Cerebellar nuclear complex (tissue), 1 donor: Measurements from ENCODE around the gene TTC12.
"Not testable (repeated sequence)": the region's sequence is repeated elsewhere in the genome, so short reads cannot be mapped to it uniquely, and the experiment has no call there.

Experiments
- DNase-seq, 2 experiments: peaks; one replicate each; lab custom pipeline; 2025; lab: John Stamatoyannopoulos, UW

Gene TTC12

GRCh38 chr11:113283881-113284280 is 30.5 kb upstream of the TTC12 start:
- no peak for DNase-seq

DNA sequence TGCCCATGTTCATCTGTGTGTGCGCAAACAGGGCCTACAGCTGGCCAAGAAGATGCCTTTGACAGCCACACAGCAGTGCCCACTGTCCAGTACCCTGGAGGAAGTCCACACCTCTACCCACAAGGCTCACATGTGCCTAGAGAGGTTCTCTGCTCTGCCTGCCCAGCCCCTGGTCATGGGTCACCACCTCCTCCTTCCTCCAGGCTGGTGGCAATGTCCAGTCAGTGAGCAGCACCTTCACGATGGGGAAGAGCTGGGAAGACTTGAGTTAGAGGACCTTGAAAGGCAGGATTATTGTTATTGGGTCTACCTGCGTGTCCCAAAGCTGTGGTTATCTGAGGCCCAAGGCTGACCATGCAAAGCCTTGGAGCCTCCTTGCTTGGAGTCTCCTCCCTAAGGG is 28.4 kb upstream of the TTC12 start:
- no peak for DNase-seq

DNA sequence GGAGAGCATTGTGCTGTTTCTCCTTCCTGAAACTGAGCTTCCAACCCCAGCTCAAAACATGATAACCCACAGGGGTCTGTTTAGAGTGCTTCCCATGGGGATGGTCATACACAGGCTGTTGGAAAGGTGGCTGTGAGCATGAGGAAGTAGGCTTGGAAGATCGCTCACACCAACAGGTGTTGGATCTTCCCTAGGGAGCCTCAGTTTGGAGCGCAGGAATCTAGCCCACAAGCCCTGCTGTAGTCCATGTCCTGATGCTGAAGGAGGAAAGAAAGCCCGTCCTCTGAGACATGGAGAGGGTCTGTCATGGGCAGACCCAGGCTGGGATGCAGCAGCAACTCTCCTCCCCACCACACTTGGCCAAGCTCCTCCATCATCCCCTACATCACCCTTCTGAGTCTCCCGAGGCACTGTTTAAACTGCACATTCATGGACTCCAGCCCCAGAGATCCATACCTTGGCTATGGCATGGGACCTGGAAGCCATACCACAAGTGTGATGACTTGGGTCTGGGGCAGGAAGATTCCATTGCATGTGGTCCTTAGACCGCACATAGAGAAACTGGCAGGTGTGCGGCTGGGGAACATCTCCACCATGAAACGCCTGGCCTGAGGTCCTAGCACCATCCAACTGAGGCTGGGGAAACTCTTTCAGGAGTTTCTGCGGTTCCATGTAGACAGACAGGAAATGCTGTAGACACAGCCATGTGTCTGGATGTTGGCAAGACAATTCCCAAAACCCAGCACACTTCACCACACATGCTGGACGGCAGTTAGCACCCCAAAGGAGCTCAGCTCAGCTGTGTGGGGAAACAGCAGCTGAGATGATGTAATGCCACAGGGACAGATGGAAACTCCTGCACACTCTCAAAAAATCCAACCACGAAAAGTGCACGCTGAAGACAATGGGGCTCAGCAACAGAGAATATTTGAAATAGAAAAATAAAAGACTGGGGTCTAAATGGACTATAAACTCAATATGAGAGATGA is 27.6 kb upstream of the TTC12 start:
- no peak for DNase-seq

DNA sequence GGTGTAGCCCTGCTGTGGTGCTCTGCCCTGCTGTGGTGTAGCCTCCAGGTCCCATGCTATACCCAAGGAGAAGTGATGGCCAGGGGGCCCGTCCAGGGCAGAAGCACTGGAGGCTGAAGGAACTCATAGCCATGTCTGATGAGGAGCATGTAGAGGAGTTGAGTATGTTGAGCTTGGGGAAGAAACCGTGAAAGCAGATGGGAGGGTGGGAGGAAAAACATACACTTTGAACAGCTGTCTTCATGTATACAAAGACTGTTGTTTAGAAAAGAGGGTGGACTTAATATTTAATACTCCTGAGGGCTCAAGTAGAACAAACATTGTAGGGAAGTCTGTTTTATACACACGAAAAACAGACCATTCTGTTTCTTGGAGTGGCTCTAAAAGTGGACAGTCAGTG is 26.6 kb upstream of the TTC12 start:
- no peak for DNase-seq

DNA sequence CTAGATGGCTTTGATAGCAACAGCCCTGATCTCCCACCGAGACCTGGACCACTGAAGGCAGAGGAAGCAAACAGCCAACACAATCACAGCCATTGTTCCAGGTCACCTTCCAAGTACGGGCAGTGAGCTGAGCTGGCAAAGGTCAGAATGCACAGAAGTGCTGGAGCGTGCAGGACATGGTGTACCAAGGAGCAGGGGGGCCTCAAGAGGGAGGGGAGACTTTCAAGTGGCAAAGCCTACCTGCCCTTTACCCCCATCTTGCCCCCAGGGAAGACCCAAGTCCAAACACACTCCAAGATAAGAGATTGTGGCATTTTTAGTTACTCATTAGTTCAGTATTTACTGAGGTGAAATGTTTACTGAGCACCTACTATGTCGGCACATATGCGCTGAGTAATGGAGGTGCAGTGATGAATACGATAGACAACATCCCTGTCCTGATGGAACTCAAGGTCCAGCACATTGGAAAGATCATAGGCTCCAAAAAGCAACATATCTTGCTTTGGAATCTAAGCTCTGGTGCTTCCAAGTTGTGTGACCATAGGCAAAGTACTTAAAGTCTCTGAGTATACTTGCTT is 26.0 kb upstream of the TTC12 start:
- DNase-seq: no peak

DNA sequence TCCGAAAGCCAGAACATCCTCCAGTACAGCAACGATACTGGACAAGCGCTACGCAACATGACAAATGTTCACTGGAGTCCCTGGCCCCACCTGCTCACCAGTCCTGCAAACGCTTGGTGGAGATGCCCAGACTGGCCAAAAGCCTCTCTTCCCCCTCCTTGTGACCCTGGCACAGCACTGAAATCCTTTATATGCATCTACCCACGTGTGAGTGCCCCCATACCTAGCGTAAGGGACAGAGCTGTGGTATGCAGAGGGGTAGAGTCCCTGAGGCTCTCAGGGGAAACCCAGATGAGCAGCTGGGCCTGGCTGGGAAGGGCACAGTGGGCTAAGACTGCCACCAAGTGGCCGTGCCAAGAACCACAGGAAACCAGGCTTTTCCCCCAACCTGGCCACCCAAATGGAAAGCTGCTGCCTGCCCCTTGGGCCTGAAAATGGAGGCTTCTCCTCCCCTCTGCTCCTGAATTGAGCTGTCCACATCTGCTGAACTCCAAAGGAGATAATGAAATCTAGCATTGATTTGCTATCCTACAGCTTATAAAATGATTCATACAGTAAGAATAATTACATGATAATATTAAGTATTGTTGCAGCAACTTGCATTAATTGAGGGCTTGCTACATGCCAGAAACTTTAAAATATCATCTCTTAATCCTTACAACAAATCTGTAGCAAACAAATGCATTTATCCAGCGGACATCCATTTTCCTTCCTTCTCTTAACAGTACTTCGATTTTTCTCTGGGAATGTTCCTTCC is 24.8 kb upstream of the TTC12 start:
- no peak for DNase-seq

DNA sequence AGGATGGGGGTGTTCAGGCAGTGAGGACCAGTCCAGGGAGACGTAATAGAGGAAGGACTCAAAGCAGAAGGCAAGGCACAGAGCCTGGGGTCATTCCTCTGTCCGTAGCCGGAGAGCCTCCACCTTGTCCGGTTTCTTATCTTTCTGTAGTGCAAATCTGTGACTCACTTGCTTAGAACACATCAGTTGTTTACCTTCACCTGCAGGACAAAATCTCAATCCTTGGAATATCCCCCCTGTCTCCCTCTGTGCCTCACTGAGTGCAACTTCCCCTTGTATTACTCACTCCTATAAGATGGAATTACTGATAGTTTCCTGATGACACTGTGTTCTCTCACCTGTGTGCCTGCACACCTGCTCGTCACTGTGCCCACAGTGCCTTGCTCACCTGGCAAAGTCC is 20.4 kb upstream of the TTC12 start:
- DNase-seq: no peak

- no peak for DNase-seq
Observed at GRCh38 chr11:113295993-113296392, 18.4 kb upstream of the TTC12 start.

- no peak for DNase-seq
Observed at GRCh38 chr11:113296447-113297205, 17.8 kb upstream of the TTC12 start.

- DNase-seq: not testable (repeated sequence)
Observed at GRCh38 chr11:113298496-113298895, 15.9 kb upstream of the TTC12 start.

DNA sequence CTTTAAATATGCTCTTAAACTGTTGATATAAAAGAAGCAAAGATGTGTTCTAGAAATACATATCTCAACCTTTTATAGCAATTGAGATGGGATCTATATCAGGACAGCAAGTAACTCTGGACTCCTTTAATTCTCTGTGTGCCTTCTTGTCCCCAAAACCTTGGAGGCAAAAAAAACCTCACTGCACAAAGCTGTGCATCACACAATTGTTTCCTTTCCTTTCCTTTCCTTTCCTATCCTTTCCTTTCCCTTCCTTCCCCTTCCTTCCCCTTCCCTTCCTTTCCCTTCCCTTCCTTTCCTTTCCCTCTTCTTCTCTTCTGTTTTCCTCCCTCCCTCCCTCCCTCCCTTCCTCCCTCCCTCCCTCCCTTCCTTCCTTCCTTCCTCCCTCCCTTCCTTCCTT is 9.5 kb upstream of the TTC12 start:
- DNase-seq: no peak

DNA sequence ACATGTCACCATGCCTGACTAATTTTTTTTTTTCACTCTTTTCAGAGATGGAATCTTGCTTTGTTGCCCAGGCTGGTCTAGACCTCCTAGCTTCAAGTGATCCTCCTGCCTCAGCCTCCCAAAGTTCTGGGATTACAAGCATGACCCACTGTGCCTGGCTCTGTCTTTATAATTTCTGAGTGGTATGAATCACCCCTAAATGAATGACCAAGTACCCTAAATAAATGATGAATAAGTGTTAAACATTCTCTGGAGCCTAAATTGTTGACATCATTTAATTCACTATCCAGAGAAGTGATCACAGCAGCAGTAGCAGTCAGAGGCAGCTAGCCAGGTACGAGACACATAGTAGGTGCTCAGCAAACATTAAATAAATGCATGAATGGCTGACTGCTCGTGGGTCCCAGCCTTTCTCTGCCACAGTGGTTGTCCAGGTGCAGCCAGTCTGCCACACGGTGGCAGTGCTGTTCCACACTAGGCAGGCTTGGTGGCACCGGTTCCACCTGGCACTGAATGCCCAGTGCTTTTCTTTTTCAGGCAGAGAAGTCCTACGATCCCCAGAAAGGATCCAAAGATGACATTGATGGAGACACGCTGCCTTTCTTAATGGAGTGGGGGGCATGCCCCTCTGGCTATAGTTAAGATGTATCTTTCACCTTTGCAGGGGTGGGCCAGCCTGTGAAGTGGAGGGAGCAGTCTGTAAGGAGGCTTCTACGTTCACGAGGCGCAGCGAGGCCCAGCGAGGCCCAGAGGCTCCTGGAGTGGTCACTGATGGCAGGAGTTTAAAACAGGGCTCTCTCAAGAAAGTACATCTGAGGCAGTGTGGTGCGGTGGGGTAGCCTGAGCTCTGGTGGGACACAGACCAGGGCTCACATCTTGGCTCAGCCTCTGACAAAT is 8.7 kb upstream of the TTC12 start:
- DNase-seq: peak; percentile 21 to 54

GRCh38 chr11:113308601-113309000 is 5.8 kb upstream of the TTC12 start:
- DNase-seq: no peak

DNA sequence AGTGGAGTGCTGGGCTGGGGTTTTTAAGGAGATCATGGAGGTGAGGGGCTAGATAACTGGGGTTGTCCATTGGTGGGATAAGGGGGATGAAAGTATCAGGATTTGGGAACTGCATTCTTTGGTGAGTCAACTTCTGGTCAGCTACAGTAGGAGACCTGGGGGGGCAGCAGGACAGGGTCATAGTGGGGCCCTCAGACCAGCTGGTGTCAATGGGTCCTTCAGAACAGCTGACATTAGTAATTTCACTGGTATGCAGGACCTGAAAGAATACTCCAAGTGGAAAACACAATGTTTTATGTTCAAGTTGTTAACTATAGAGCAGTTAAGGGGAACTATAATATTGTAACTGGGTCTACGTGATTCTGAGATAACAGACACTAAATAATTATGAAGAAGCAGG is 2.8 kb upstream of the TTC12 start:
- no peak for DNase-seq

- DNase-seq: no peak
Observed at GRCh38 chr11:113313601-113314000, 782 bp upstream of the TTC12 start.

GRCh38 chr11:113314065-113314388 is 356 bp upstream of the TTC12 start:
- no peak for DNase-seq

GRCh38 chr11:113315811-113316210 is 1.4 kb downstream of the TTC12 start:
- no peak for DNase-seq

DNA sequence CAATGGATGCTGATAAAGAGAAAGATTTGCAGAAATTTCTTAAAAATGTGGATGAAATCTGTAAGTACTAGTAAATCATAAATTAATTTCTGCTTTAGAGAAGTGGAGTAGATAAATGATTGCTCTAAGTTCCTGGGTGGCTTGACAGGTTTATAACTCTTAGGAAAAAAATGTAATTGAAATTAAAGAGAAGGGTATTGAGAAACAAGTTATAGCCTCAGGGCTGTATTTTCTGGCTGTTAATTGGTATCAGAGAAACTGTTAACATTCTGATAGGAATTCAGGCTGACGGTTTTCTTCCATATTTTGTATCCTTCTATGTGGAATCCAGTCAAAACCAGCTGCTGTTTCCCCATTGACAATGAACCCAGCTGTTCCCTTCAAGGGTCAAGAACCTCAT is 1.9 kb downstream of the TTC12 start:
- DNase-seq: no peak

- no peak for DNase-seq
Observed at GRCh38 chr11:113317339-113317738, 3.0 kb downstream of the TTC12 start.

- no peak for DNase-seq
Observed at GRCh38 chr11:113319085-113319484, 4.7 kb downstream of the TTC12 start.

GRCh38 chr11:113322158-113322557 is 7.8 kb downstream of the TTC12 start:
- DNase-seq: no peak
